Measurements from ENCODE around the gene PER1. TPM values are rescaled to one million over a fixed set of nuclear protein-coding genes. Genes with fewer than 3 reads are reported as not detected.

The PER1 gene
- total and polyA plus RNA-seq, 9 of the 15 experiments (the other 6 are each of a cell fraction or from before 2014, with no cell fraction given) = 0.13 to 26.0 (median 3.4) TPM

GRCh38 chr17:8176998-8177731 lies 25.0 kb upstream of the PER1 start (continued):
- TF ChIP-seq MGA (IDR thresholded peaks at IDR 0.05) = no peak
- no peak for TF ChIP-seq HNRNPH1 (optimal IDR thresholded peaks at IDR 0.05; ENCODE audit: low read depth, low read length)
- TF ChIP-seq SMAD1 (IDR thresholded peaks at IDR 0.05; ENCODE audit: low read depth, low read length, partially characterized antibody) = no peak
- no peak for TF ChIP-seq ZBED1 (IDR thresholded peaks at IDR 0.05)
- TF ChIP-seq CC2D1A (IDR thresholded peaks at IDR 0.05) = no peak
- no peak for TF ChIP-seq ILK (tag; IDR thresholded peaks at IDR 0.05; ENCODE audit: borderline replicate concordance, low read depth)
- TF ChIP-seq FOXJ3 (CRISPR knock-in tag; IDR thresholded peaks at IDR 0.05) = no peak
- no peak for TF ChIP-seq MBD1 (CRISPR knock-in tag; IDR thresholded peaks at IDR 0.05)
- no peak for TF ChIP-seq EHMT2 (IDR thresholded peaks at IDR 0.05)
- no peak for TF ChIP-seq STAT6 (CRISPR knock-in tag; IDR thresholded peaks at IDR 0.05)
- no peak for TF ChIP-seq RB1 (IDR thresholded peaks at IDR 0.05; ENCODE audit: low read depth)
- no peak for TF ChIP-seq SRSF9 (IDR thresholded peaks at IDR 0.05; ENCODE audit: borderline replicate concordance, low read depth, low read length)

All from K562 (cell line).